ENCODE data around the gene SLC9A6. TPM values are rescaled to one million over a fixed set of nuclear protein-coding genes. Genes with fewer than 3 reads are reported as not detected.

The SLC9A6 gene
- total RNA-seq (7.7 TPM), polyA plus RNA-seq (12.6 TPM)
- long read RNA-seq, donor 1: 0 reads
- long read RNA-seq, donor 2: 0 reads
- long read RNA-seq, donor 3: 0 reads
- long read RNA-seq, donor 4: 0 reads
- long read RNA-seq, donor 5, partial matches to known transcripts: 0 of 10 reads
- long read RNA-seq, donor 5, other reads (novel, unspliced or antisense): 10 of 10 reads
- long read RNA-seq, donor 6, partial matches to known transcripts: 6 of 6 reads
- long read RNA-seq, donor 6, other reads (novel, unspliced or antisense): 0 of 6 reads
- long read RNA-seq, donor 7: 0 reads
- long read RNA-seq, donor 8: 0 reads
- long read RNA-seq, donor 9, partial matches to known transcripts: 0 of 1 reads
- long read RNA-seq, donor 9, other reads (novel, unspliced or antisense): 0 of 1 reads
- long read RNA-seq, donor 10: 0 reads

GRCh38 chrX:135985157-135985972, at the start of gene SLC9A6:
Gene SLC9A6, plus strand, starts transcription at chrX:135985435. Its CDS starts 224 bp downstream, at chrX:135985659.
- DNase-seq (ENCODE audit: low read depth in 6 of 9, low spot score in 9 of 9): peak in 4 of 9 donors; percentile 59 to 80 (median 64)
- H3K9me3 ChIP-seq (ENCODE audit: control insufficient read depth in 2 of 2, insufficient read depth in 1 of 2, low read length in 1 of 2): no peaks in the 10 kb centered on the region
- H3K36me3 ChIP-seq (ENCODE audit: control insufficient read depth in 2 of 2, insufficient read depth in 2 of 2, low read length in 1 of 2): no peaks in the 10 kb centered on the region
- WGBS: 1% methylated on average over 66 of the region's 68 CpGs
- peaks cover 3 to 19% of the 10 kb centered on the region in 2 donors for H3K4me1 ChIP-seq (ENCODE audit: control insufficient read depth in 2 of 2, insufficient read depth in 2 of 2, low read length in 2 of 2)
- H3K27ac ChIP-seq (ENCODE audit: low read depth in 1 of 2, low read length in 1 of 2): peak within 1 kb of the TSS; percentile 60 to 89
- no peaks in the 10 kb centered on the region for H3K27me3 ChIP-seq (ENCODE audit: control insufficient read depth in 2 of 2, insufficient read depth in 1 of 2, low read length in 1 of 2)
- peak within 1 kb of the TSS; percentile 75 to 78 for H3K4me3 ChIP-seq (ENCODE audit: low read length in 2 of 2)

- no peaks in the 10 kb centered on the region for H3K36me3 ChIP-seq (ENCODE audit: control insufficient read depth in 2 of 2, insufficient read depth in 2 of 2, low read length in 1 of 2)
- no peak overlapping the region for H3K4me3 ChIP-seq (ENCODE audit: low read length in 2 of 2)
- WGBS: 62% methylated on average over 2 of the region's 2 CpGs
- no peak for DNase-seq (ENCODE audit: low read depth in 6 of 9, low spot score in 9 of 9)
- H3K27ac ChIP-seq (ENCODE audit: low read depth in 1 of 2, low read length in 1 of 2): no peak overlapping the region
- no peaks in the 10 kb centered on the region for H3K9me3 ChIP-seq (ENCODE audit: control insufficient read depth in 2 of 2, insufficient read depth in 1 of 2, low read length in 1 of 2)
- no peaks in the 10 kb centered on the region for H3K27me3 ChIP-seq (ENCODE audit: control insufficient read depth in 2 of 2, insufficient read depth in 1 of 2, low read length in 1 of 2)
- H3K4me1 ChIP-seq (ENCODE audit: control insufficient read depth in 2 of 2, insufficient read depth in 2 of 2, low read length in 2 of 2): no peaks in the 10 kb centered on the region
Measured at GRCh38 chrX:135944486-135944885, 40.7 kb upstream of the SLC9A6 start.

DNA sequence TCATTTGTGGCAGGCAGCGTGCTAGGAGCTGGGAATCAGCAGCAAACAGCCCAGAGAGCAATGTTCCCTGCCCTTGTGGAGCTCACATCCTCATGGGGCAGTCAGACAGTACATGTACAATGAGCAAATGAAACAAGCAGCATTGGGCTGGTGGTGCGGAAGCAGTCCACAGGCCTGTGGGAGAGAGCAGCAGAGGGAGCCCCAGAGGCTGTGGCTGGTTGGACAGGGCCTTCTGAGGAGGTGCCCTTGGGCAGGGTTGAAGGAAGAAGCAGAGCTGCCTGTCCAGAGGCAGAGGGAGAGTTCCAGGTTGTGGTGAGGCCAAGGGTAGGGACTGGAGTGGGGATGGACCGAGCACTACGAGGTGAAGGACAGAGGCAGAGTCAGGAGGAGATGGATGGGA, 33.9 kb upstream of the SLC9A6 start:
- no peak overlapping the region for H3K27ac ChIP-seq (ENCODE audit: low read depth in 1 of 2, low read length in 1 of 2)
- DNase-seq (ENCODE audit: low read depth in 6 of 9, low spot score in 9 of 9): no peak
- no peaks in the 10 kb centered on the region for H3K27me3 ChIP-seq (ENCODE audit: control insufficient read depth in 2 of 2, insufficient read depth in 1 of 2, low read length in 1 of 2)
- over 99% methylated on average over 4 of the region's 4 CpGs for WGBS
- no peak overlapping the region for H3K4me3 ChIP-seq (ENCODE audit: low read length in 2 of 2)
- no peaks in the 10 kb centered on the region for H3K4me1 ChIP-seq (ENCODE audit: control insufficient read depth in 2 of 2, insufficient read depth in 2 of 2, low read length in 2 of 2)
- H3K9me3 ChIP-seq (ENCODE audit: control insufficient read depth in 2 of 2, insufficient read depth in 1 of 2, low read length in 1 of 2): no peaks in the 10 kb centered on the region
- H3K36me3 ChIP-seq (ENCODE audit: control insufficient read depth in 2 of 2, insufficient read depth in 2 of 2, low read length in 1 of 2): no peaks in the 10 kb centered on the region

DNA sequence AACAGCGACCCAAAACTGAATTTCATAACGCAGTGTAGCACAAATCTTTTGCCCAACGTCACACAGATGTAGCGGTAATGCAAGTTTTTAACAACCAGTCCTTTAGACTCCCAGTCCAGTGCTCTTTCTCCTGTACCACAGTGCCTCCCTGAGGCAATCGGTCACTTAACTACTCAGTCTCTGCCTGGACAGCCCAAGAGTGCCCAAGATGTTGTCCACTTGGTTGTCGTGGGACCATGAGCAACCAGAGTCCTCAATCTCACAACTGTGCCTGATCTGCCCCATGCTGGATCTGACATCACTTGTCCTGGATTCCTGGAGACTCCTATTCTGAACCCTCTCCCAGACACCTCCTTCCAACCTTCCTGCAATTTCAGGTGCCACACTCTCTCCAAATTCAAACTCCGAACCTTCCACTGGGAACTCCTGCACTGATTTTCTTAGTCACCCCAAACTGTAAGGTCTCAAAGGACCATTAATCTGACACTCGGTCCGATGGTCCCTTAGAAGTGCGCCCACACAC, 12.1 kb upstream of the SLC9A6 start:
- H3K36me3 ChIP-seq (ENCODE audit: control insufficient read depth in 2 of 2, insufficient read depth in 2 of 2, low read length in 1 of 2): no peaks in the 10 kb centered on the region
- peak overlapping the region; percentile 81 to 94 for H3K27ac ChIP-seq (ENCODE audit: low read depth in 1 of 2, low read length in 1 of 2)
- H3K4me1 ChIP-seq (ENCODE audit: control insufficient read depth in 2 of 2, insufficient read depth in 2 of 2, low read length in 2 of 2): peaks cover 0 to 16% of the 10 kb centered on the region in 2 donors
- no peak for DNase-seq (ENCODE audit: low read depth in 6 of 9, low spot score in 9 of 9)
- 6% methylated on average over 10 of the region's 10 CpGs for WGBS
- H3K4me3 ChIP-seq (ENCODE audit: low read length in 2 of 2): peak overlapping the region; percentile 72 to 78
- no peaks in the 10 kb centered on the region for H3K9me3 ChIP-seq (ENCODE audit: control insufficient read depth in 2 of 2, insufficient read depth in 1 of 2, low read length in 1 of 2)
- H3K27me3 ChIP-seq (ENCODE audit: control insufficient read depth in 2 of 2, insufficient read depth in 1 of 2, low read length in 1 of 2): no peaks in the 10 kb centered on the region

GRCh38 chrX:135973548-135974278, 11.5 kb upstream of the SLC9A6 start, which contains the start of gene MMGT1:
Gene MMGT1, minus strand, starts transcription at chrX:135973988. Its CDS starts 313 bp downstream, at chrX:135973675.
- no peaks in the 10 kb centered on the region for H3K27me3 ChIP-seq (ENCODE audit: control insufficient read depth in 2 of 2, insufficient read depth in 1 of 2, low read length in 1 of 2)
- peak within 1 kb of the TSS; percentile 84 to 94 for H3K27ac ChIP-seq (ENCODE audit: low read depth in 1 of 2, low read length in 1 of 2)
- WGBS: under 1% methylated on average over 56 of the region's 65 CpGs
- H3K36me3 ChIP-seq (ENCODE audit: control insufficient read depth in 2 of 2, insufficient read depth in 2 of 2, low read length in 1 of 2): no peaks in the 10 kb centered on the region
- peak in 8 of 9 donors; percentile 58 to 89 (median 76) for DNase-seq (ENCODE audit: low read depth in 6 of 9, low spot score in 9 of 9)
- H3K9me3 ChIP-seq (ENCODE audit: control insufficient read depth in 2 of 2, insufficient read depth in 1 of 2, low read length in 1 of 2): no peaks in the 10 kb centered on the region
- H3K4me3 ChIP-seq (ENCODE audit: low read length in 2 of 2): peak within 1 kb of the TSS; percentile 72 to 78
- peaks cover 0 to 16% of the 10 kb centered on the region in 2 donors for H3K4me1 ChIP-seq (ENCODE audit: control insufficient read depth in 2 of 2, insufficient read depth in 2 of 2, low read length in 2 of 2)

DNA sequence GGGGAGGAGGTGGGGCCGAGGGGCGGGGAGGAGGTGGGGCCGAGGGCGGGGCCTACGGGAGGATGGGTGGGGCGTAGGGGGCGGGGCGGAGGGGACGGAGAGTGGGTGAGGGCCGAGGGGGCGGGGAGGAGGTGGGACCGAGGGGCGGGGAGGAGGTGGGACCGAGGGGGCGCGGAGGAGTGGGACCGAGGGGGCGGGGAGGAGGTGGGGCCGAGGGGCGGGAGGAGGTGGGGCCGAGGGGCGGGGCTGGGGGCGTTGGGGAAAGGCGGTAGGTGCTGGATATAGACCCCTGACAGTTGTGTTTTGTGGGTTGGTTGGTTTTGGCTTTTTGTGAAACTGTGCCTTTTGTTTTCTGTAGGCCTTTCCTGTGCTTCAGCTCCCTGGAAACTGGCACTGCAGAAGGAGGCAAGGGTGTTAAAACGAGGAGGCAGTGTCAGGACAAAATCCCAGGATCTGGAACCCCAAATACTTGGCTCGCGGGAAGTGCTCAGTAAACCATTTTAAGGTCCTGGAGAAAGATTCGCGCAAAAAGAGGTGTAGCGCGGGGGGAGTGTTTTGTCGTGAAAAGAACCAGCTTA, 10.9 kb upstream of the SLC9A6 start:
- DNase-seq (ENCODE audit: low read depth in 6 of 9, low spot score in 9 of 9): peak in 5 of 9 donors; percentile 40 to 78 (median 57)
- no peaks in the 10 kb centered on the region for H3K9me3 ChIP-seq (ENCODE audit: control insufficient read depth in 2 of 2, insufficient read depth in 1 of 2, low read length in 1 of 2)
- peaks cover 0 to 16% of the 10 kb centered on the region in 2 donors for H3K4me1 ChIP-seq (ENCODE audit: control insufficient read depth in 2 of 2, insufficient read depth in 2 of 2, low read length in 2 of 2)
- no peaks in the 10 kb centered on the region for H3K36me3 ChIP-seq (ENCODE audit: control insufficient read depth in 2 of 2, insufficient read depth in 2 of 2, low read length in 1 of 2)
- H3K27me3 ChIP-seq (ENCODE audit: control insufficient read depth in 2 of 2, insufficient read depth in 1 of 2, low read length in 1 of 2): no peaks in the 10 kb centered on the region
- peak overlapping the region; percentile 84 for H3K27ac ChIP-seq (ENCODE audit: low read depth in 1 of 2, low read length in 1 of 2)
- WGBS: 6% methylated on average over 22 of the region's 32 CpGs
- peak overlapping the region; percentile 27 to 47 for H3K4me3 ChIP-seq (ENCODE audit: low read length in 2 of 2)

GRCh38 chrX:135975421-135975820, 9.8 kb upstream of the SLC9A6 start:
- Histone ChIP-seq H3K27me3 (ENCODE audit: control insufficient read depth in 2 of 2, insufficient read depth in 1 of 2, low read length in 1 of 2) (no peaks in the 10 kb centered on the region), H3K36me3 (ENCODE audit: control insufficient read depth in 2 of 2, insufficient read depth in 2 of 2, low read length in 1 of 2) (no peaks in the 10 kb centered on the region), H3K27ac (ENCODE audit: low read depth in 1 of 2, low read length in 1 of 2) (no peak overlapping the region), H3K9me3 (ENCODE audit: control insufficient read depth in 2 of 2, insufficient read depth in 1 of 2, low read length in 1 of 2) (no peaks in the 10 kb centered on the region), H3K4me3 (ENCODE audit: low read length in 2 of 2) (no peak overlapping the region), H3K4me1 (ENCODE audit: control insufficient read depth in 2 of 2, insufficient read depth in 2 of 2, low read length in 2 of 2) (peaks cover 0 to 16% of the 10 kb centered on the region in 2 donors)
- WGBS: 100% methylated on average over 1 of the region's 1 CpG
- DNase-seq (ENCODE audit: low read depth in 6 of 9, low spot score in 9 of 9): no peak

- H3K4me3 ChIP-seq (ENCODE audit: low read length in 2 of 2): no peak overlapping the region
- peaks cover 0 to 13% of the 10 kb centered on the region in 2 donors for H3K4me1 ChIP-seq (ENCODE audit: control insufficient read depth in 2 of 2, insufficient read depth in 2 of 2, low read length in 2 of 2)
- no peaks in the 10 kb centered on the region for H3K27me3 ChIP-seq (ENCODE audit: control insufficient read depth in 2 of 2, insufficient read depth in 1 of 2, low read length in 1 of 2)
- 73% methylated on average over 4 of the region's 4 CpGs for WGBS
- H3K9me3 ChIP-seq (ENCODE audit: control insufficient read depth in 2 of 2, insufficient read depth in 1 of 2, low read length in 1 of 2): no peaks in the 10 kb centered on the region
- no peak for DNase-seq (ENCODE audit: low read depth in 6 of 9, low spot score in 9 of 9)
- H3K36me3 ChIP-seq (ENCODE audit: control insufficient read depth in 2 of 2, insufficient read depth in 2 of 2, low read length in 1 of 2): no peaks in the 10 kb centered on the region
- H3K27ac ChIP-seq (ENCODE audit: low read depth in 1 of 2, low read length in 1 of 2): no peak overlapping the region
Measured at GRCh38 chrX:135977611-135978010, 7.6 kb upstream of the SLC9A6 start.
